Fibroblast of villous mesenchyme (primary cell): ENCODE data around the gene ACSL6. TPM values are rescaled to one million over a fixed set of nuclear protein-coding genes. Genes with fewer than 3 reads are reported as not detected.

Experiments
- DNase-seq: peaks from one replicate; pipeline ENCODE4 v3.0.0-alpha.2; 2010; ENCODE audit warnings: low read depth
- H3K4me3 ChIP-seq: 2 replicates; pipeline ENCODE4 v1.5.1; 2011; ENCODE audit warnings: low read depth, mild to moderate bottlenecking, low read length
- CTCF ChIP-seq: IDR thresholded peaks from 2 replicates; pipeline ENCODE4 v1.5.1; 2012; ENCODE audit warnings: low read depth, mild to moderate bottlenecking, low read length; ENCODE audit not compliant: insufficient read depth
- total RNA-seq: library from RNA; depleted of rRNA; stranded (reverse); fragments of >200 nt; gene quantifications from 2 replicates; pipeline ENCODE4 v1.2.3, GENCODE V29; 2012

Gene ACSL6
- total RNA-seq, 1 donor, result 0.43 TPM

- no peak for DNase-seq
- no peak for TF ChIP-seq CTCF
- H3K4me3 ChIP-seq, result no peak overlapping the region
Measured at GRCh38 chr5:132022737-132023136, 11.3 kb upstream of the ACSL6 start.

GRCh38 chr5:132021654-132022053, 10.2 kb upstream of the ACSL6 start:
- no peak for TF ChIP-seq CTCF
- H3K4me3 ChIP-seq, result no peak overlapping the region
- no peak for DNase-seq

- DNase-seq, result no peak
- no peak for TF ChIP-seq CTCF
- no peak overlapping the region for H3K4me3 ChIP-seq
Measured at GRCh38 chr5:132020568-132021339, 9.3 kb upstream of the ACSL6 start.

GRCh38 chr5:132019857-132020555, 8.5 kb upstream of the ACSL6 start:
- DNase-seq, result no peak
- H3K4me3 ChIP-seq, result no peak overlapping the region
- TF ChIP-seq CTCF, result no peak

GRCh38 chr5:132019337-132019736, 7.9 kb upstream of the ACSL6 start:
- DNase-seq, result no peak
- TF ChIP-seq CTCF, result no peak
- no peak overlapping the region for H3K4me3 ChIP-seq

GRCh38 chr5:132017738-132018625, 6.5 kb upstream of the ACSL6 start:
- no peak overlapping the region for H3K4me3 ChIP-seq
- DNase-seq, result no peak
- no peak for TF ChIP-seq CTCF
